Sigmoid colon (tissue), 7 donors: ENCODE measurements around the gene TBX18. TPM values are rescaled to one million over a fixed set of nuclear protein-coding genes. Genes with fewer than 3 reads are reported as not detected.

ENCODE experiments used
- DNase-seq: peaks from one replicate; pipeline ENCODE4 v3.0.0-alpha.2; 2019
- H3K27ac ChIP-seq, 4 donors: fragments of 200-600 bp; sonication (generic); one replicate each; pipeline ENCODE4 v1.5.1; 2016 to 2019; ENCODE audit warnings: mild to moderate bottlenecking in 1 of 4
- H3K27me3 ChIP-seq, 3 donors: fragments of 200-600 bp; sonication (generic); one replicate each; pipeline ENCODE4 v1.5.1; 2019; ENCODE audit warnings: mild to moderate bottlenecking in 1 of 3
- H3K36me3 ChIP-seq, 4 donors: fragments of 200-600 bp; sonication (generic); one replicate each; pipeline ENCODE4 v1.5.1; 2016 to 2019
- H3K4me1 ChIP-seq, 4 donors: fragments of 200-600 bp; sonication (generic); one replicate each; pipeline ENCODE4 v1.5.1; 2017 to 2019
- H3K4me3 ChIP-seq, 4 donors: fragments of 200-600 bp; sonication (generic); one replicate each; pipeline ENCODE4 v1.5.1; 2017 to 2019; ENCODE audit warnings: mild to moderate bottlenecking in 2 of 4, moderate library complexity in 1 of 4
- H3K9me3 ChIP-seq, 4 donors: fragments of 200-600 bp in 3 of 4; sonication (generic) in 3 of 4; one replicate each; pipeline versions ENCODE4 v1.5.1 to v1.6.1; 2013 to 2019
- CTCF ChIP-seq, 4 experiments: fragments of 450-650 bp in 3 of 4; fragments of 200-600 bp in 1 of 4; IDR thresholded peaks; one replicate each; pipeline ENCODE4 v1.5.1; 2016 to 2019; ENCODE audit warnings: antibody characterized with exemption in 4 of 4, mild to moderate bottlenecking in 3 of 4, moderate library complexity in 2 of 4
- EP300 ChIP-seq, 4 donors: sonication (generic); formaldehyde crosslinking; IDR thresholded peaks; one replicate each; pipeline ENCODE4 v1.6.1; 2017; ENCODE audit warnings: antibody characterized with exemption in 4 of 4
- POLR2A ChIP-seq, 2 donors: fragments of 450-650 bp; IDR thresholded peaks; one replicate each; pipeline ENCODE4 v1.6.1; 2016; ENCODE audit warnings: antibody characterized with exemption in 2 of 2, mild to moderate bottlenecking in 2 of 2, moderate library complexity in 2 of 2
- POLR2AphosphoS5 ChIP-seq, 4 donors: sonication (generic); formaldehyde crosslinking; IDR thresholded peaks; one replicate each; pipeline ENCODE4 v1.6.1; 2017; ENCODE audit warnings: antibody characterized with exemption in 4 of 4
- WGBS, 2 donors: extraction: QIAGEN DNeasy Blood & Tissue Kit; methylation state at CpG; one replicate each; pipeline ENCODE4 v1.1.7; 2013; 5-methylcytosine and 5-hydroxymethylcytosine counted together
- intact Hi-C: fragments of 100-400 bp; cut with DNase I; formaldehyde crosslinking; loops from one replicate; pipeline ENCODE4 v1.15.1; 2023
- polyA plus RNA-seq, 3 donors: library from polyadenylated mRNA; stranded (reverse); fragments of 200-250 nt; gene quantifications; one replicate each; pipeline ENCODE4 v1.2.3, GENCODE V29; 2013
- total RNA-seq, 4 donors: library from RNA; depleted of rRNA; stranded (reverse); fragments of >200 nt; gene quantifications; one replicate each; pipeline ENCODE4 v1.1.0, GENCODE V29; 2016
- donor health status: healthy with polysubstance abuse.
- donor health status: Bipolar disorder and iron deficiency.
- donor health status: healthy.

The TBX18 gene
- total and polyA plus RNA-seq, 7 donors: under 0.01 to 4.6 (median 0.49) TPM

- TF ChIP-seq POLR2A (IDR thresholded peaks at IDR 0.05) (no peak), CTCF (IDR thresholded peaks at IDR 0.05) (no peak), EP300 (IDR thresholded peaks at IDR 0.05) (no peak), POLR2AphosphoS5 (IDR thresholded peaks at IDR 0.05) (no peak)
- no peak overlapping the region for H3K27ac ChIP-seq
- no peaks in the 10 kb centered on the region for H3K4me1 ChIP-seq
- H3K4me3 ChIP-seq: no peak overlapping the region
- intact Hi-C loops: no loop called here
- peaks cover 0 to 81% (median 16%) of the 10 kb centered on the region in 3 donors for H3K27me3 ChIP-seq
- H3K9me3 ChIP-seq: no peaks in the 10 kb centered on the region
- no peaks in the 10 kb centered on the region for H3K36me3 ChIP-seq
- 74 to 81% methylated on average over 7 of the region's 7 CpGs for WGBS, 2 donors
- no peak for DNase-seq
Observed at GRCh38 chr6:84756466-84756865, 7.9 kb downstream of the TBX18 start.

- 71 to 73% methylated on average over 1 of the region's 1 CpG for WGBS, 2 donors
Observed at GRCh38 chr6:84753173-84753572, 11.2 kb downstream of the TBX18 start.

GRCh38 chr6:84752118-84752850, 12.1 kb downstream of the TBX18 start:
- no peak overlapping the region for H3K27ac ChIP-seq
- H3K4me1 ChIP-seq: no peaks in the 10 kb centered on the region
- intact Hi-C loops: no loop called here
- 74 to 86% methylated on average over 5 of the region's 5 CpGs for WGBS, 2 donors
- TF ChIP-seq EP300 (IDR thresholded peaks at IDR 0.05) (no peak), CTCF (IDR thresholded peaks at IDR 0.05) (no peak), POLR2A (IDR thresholded peaks at IDR 0.05) (no peak), POLR2AphosphoS5 (IDR thresholded peaks at IDR 0.05) (no peak)
- peaks cover 0 to 39% (median 0%) of the 10 kb centered on the region in 3 donors for H3K27me3 ChIP-seq
- no peak overlapping the region for H3K4me3 ChIP-seq
- H3K9me3 ChIP-seq: no peaks in the 10 kb centered on the region
- no peak for DNase-seq
- H3K36me3 ChIP-seq: no peaks in the 10 kb centered on the region

More at GRCh38 chr6:84753173-84753572, 11.2 kb downstream of the TBX18 start:
- Histone ChIP-seq H3K4me1 (no peaks in the 10 kb centered on the region), H3K4me3 (no peak overlapping the region), H3K9me3 (no peaks in the 10 kb centered on the region), H3K36me3 (no peaks in the 10 kb centered on the region), H3K27me3 (peaks cover 0 to 48% (median 0%) of the 10 kb centered on the region in 3 donors), H3K27ac (no peak overlapping the region)
- DNase-seq: no peak
- intact Hi-C loops: no loop called here
- no peak for TF ChIP-seq CTCF (IDR thresholded peaks at IDR 0.05)
- TF ChIP-seq POLR2AphosphoS5 (IDR thresholded peaks at IDR 0.05): no peak
- no peak for TF ChIP-seq EP300 (IDR thresholded peaks at IDR 0.05)
- no peak for TF ChIP-seq POLR2A (IDR thresholded peaks at IDR 0.05)

GRCh38 chr6:84749181-84749580, 15.2 kb downstream of the TBX18 start:
- DNase-seq: no peak
- no peak for TF ChIP-seq EP300 (IDR thresholded peaks at IDR 0.05)
- TF ChIP-seq POLR2AphosphoS5 (IDR thresholded peaks at IDR 0.05): no peak
- no peak for TF ChIP-seq POLR2A (IDR thresholded peaks at IDR 0.05)
- no peak for TF ChIP-seq CTCF (IDR thresholded peaks at IDR 0.05)
- no peaks in the 10 kb centered on the region for H3K9me3 ChIP-seq
- no peak overlapping the region for H3K4me3 ChIP-seq
- peaks cover 0 to 15% (median 0%) of the 10 kb centered on the region in 3 donors for H3K27me3 ChIP-seq
- intact Hi-C loops: no loop called here
- H3K4me1 ChIP-seq: no peaks in the 10 kb centered on the region
- H3K36me3 ChIP-seq: no peaks in the 10 kb centered on the region
- no peak overlapping the region for H3K27ac ChIP-seq
